ENCODE measurements around the gene TAF7L.

- TF ChIP-seq CTCF (IDR thresholded peaks at IDR 0.05) = no peak
- TF ChIP-seq POLR2A (IDR thresholded peaks at IDR 0.05) = no peak
Measured at GRCh38 chrX:101230636-101231035, 60.5 kb downstream of the TAF7L start.
